A549 (cell line): Measurements from ENCODE around the gene MYLK4. TPM values are rescaled to one million over a fixed set of nuclear protein-coding genes. Genes with fewer than 3 reads are reported as not detected.

ENCODE experiments used
- ATAC-seq, 2 experiments: fragments of 200-7000 bp in 1 of 2; fragments of >200 bp in 1 of 2; cut with Nextera tagmentation in 1 of 2; cut with Tn5 transposase in 1 of 2; 3 replicates each; pipeline versions ENCODE4 v1.8.0 to v1.9.1; 2018 to 2020; ENCODE audit warnings: mild to moderate bottlenecking in 1 of 2, moderate library complexity in 1 of 2
- CTCF ChIA-PET: fragments of 300-600 bp; sonication (Branson Sonifier 250); formaldehyde crosslinking; extraction: SDS; loops from one replicate; lab custom pipeline; 2021; ENCODE audit warnings: antibody characterized with exemption, inconsistent platforms; lab: Yijun Ruan, JAX
- POLR2A ChIA-PET: fragments of 350-600 bp; formaldehyde crosslinking; extraction: SDS; loops from one replicate; lab custom pipeline; 2021; ENCODE audit warnings: antibody characterized with exemption, inconsistent platforms; lab: Yijun Ruan, JAX
- DNase-seq, 2 experiments: peaks; one replicate each; pipeline versions ENCODE4 v3.0.0 to v3.0.0-alpha.2; 2011 to 2016; ENCODE audit warnings: low read depth in 1 of 2, low spot score in 1 of 2
- FAIRE-seq: peaks from 2 replicates; lab custom pipeline; 2011; peaks lifted over from hg19 to GRCh38; lab: Jason Lieb, UNC
- H3K27ac ChIP-seq, 2 experiments: fragments of >200 bp; sonication (Bioruptor Twin); formaldehyde crosslinking; 3 replicates each; pipeline ENCODE4 v1.5.1; 2016 to 2017
- H3K4me1 ChIP-seq: fragments of >200 bp; sonication (Bioruptor Twin); formaldehyde crosslinking; 3 replicates; pipeline ENCODE4 v1.6.1; 2016
- H3K4me2 ChIP-seq: fragments of >200 bp; sonication (Bioruptor Twin); formaldehyde crosslinking; 3 replicates; pipeline ENCODE4 v1.6.1; 2016
- H3K4me3 ChIP-seq: fragments of >200 bp; sonication (Bioruptor Twin); formaldehyde crosslinking; 3 replicates; pipeline ENCODE4 v1.5.1; 2016
- H3K9me3 ChIP-seq: fragments of >200 bp; sonication (Bioruptor Twin); formaldehyde crosslinking; 3 replicates; pipeline ENCODE4 v1.6.1; 2016
- BCL3 ChIP-seq: fragments of >200 bp; sonication (Bioruptor Twin); formaldehyde crosslinking; IDR thresholded peaks from 3 replicates; pipeline ENCODE4 v1.6.1; 2016
- BHLHE40 ChIP-seq: IDR thresholded peaks from 2 replicates; pipeline ENCODE4 v1.6.1; 2012; ENCODE audit warnings: low read depth, low read length, inconsistent platforms
- CEBPB ChIP-seq, 2 experiments: fragments of >200 bp in 1 of 2; sonication (Bioruptor Twin) in 1 of 2; formaldehyde crosslinking in 1 of 2; IDR thresholded peaks; 2 replicates each; pipeline ENCODE4 v1.6.1; 2012 to 2016
- EHF ChIP-seq: fragments of 250-450 bp; sonication (Bioruptor Pico); IDR thresholded peaks from 2 replicates; pipeline ENCODE4 v1.5.0; 2020; ENCODE audit warnings: mild to moderate bottlenecking
- EHMT2 ChIP-seq: fragments of 200-600 bp; sonication (generic); IDR thresholded peaks from 2 replicates; pipeline ENCODE4 v1.6.1; 2016; ENCODE audit warnings: antibody characterized with exemption, low read depth, mild to moderate bottlenecking, moderate library complexity
- ELK1 ChIP-seq: fragments of 150-350 bp; IDR thresholded peaks from 2 replicates; pipeline ENCODE4 v1.6.1; 2014; ENCODE audit warnings: low read depth, mild to moderate bottlenecking, low read length
- EP300 ChIP-seq, 2 experiments: fragments of >200 bp; sonication (Bioruptor Twin); formaldehyde crosslinking; IDR thresholded peaks; 2 replicates in 1 of 2; 3 replicates in 1 of 2; pipeline ENCODE4 v1.6.1; 2016 to 2017
- FOSL2 ChIP-seq, 2 experiments: fragments of 450-650 bp in 1 of 2; fragments of >200 bp in 1 of 2; sonication (Bioruptor Twin) in 1 of 2; formaldehyde crosslinking; IDR thresholded peaks; 2 replicates each; pipeline versions ENCODE4 v1.5.0 to v1.6.1; 2016 to 2020; ENCODE audit warnings: mild to moderate bottlenecking in 1 of 2, moderate library complexity in 1 of 2
- FOXS1 ChIP-seq: fragments of 250-450 bp; sonication (Bioruptor Pico); IDR thresholded peaks from 2 replicates; pipeline ENCODE4 v1.5.0; 2020; ENCODE audit warnings: mild to moderate bottlenecking, moderate library complexity
- HDAC2 ChIP-seq: fragments of 200-600 bp; sonication (generic); IDR thresholded peaks from 2 replicates; pipeline ENCODE4 v1.6.1; 2016
- HEYL ChIP-seq: fragments of 250-450 bp; sonication (Bioruptor Pico); IDR thresholded peaks from 2 replicates; pipeline ENCODE4 v1.8.0; 2021; ENCODE audit warnings: mild to moderate bottlenecking, moderate library complexity
- HOXB5 ChIP-seq: fragments of 250-450 bp; sonication (Bioruptor Pico); IDR thresholded peaks from 2 replicates; pipeline ENCODE4 v1.5.0; 2020; ENCODE audit warnings: mild to moderate bottlenecking, moderate library complexity
- JUN ChIP-seq, 2 experiments: fragments of >200 bp; sonication (Bioruptor Twin); formaldehyde crosslinking; IDR thresholded peaks; 2 replicates in 1 of 2; 3 replicates in 1 of 2; pipeline ENCODE4 v1.6.1; 2016 to 2017
- JUNB ChIP-seq: fragments of >200 bp; sonication (Bioruptor Twin); formaldehyde crosslinking; IDR thresholded peaks from 2 replicates; pipeline ENCODE4 v1.6.1; 2016
- MAZ ChIP-seq: fragments of 150-350 bp; IDR thresholded peaks from 2 replicates; pipeline ENCODE4 v1.6.1; 2014; ENCODE audit warnings: antibody characterized with exemption, low read depth, low read length, borderline replicate concordance
- NPAS2 ChIP-seq: fragments of 250-450 bp; sonication (Bioruptor Pico); IDR thresholded peaks from 2 replicates; pipeline ENCODE4 v1.8.0; 2022; ENCODE audit warnings: mild to moderate bottlenecking, moderate library complexity, borderline replicate concordance
- NR3C1 ChIP-seq: fragments of >200 bp; sonication (Bioruptor Twin); formaldehyde crosslinking; IDR thresholded peaks from 3 replicates; pipeline ENCODE4 v1.6.1; 2017
- PHF8 ChIP-seq: fragments of 200-600 bp; sonication (generic); IDR thresholded peaks from 2 replicates; pipeline ENCODE4 v1.6.1; 2016; ENCODE audit warnings: low read depth, mild to moderate bottlenecking, antibody characterized with exemption, moderate library complexity, borderline replicate concordance
- POLR2AphosphoS2 ChIP-seq: conservative IDR thresholded peaks from 2 replicates; pipeline ENCODE4 v1.6.1; 2012; ENCODE audit warnings: low read length, improper control_type of control experiment, inconsistent platforms
- RARB ChIP-seq: fragments of 250-450 bp; sonication (Bioruptor Pico); IDR thresholded peaks from 2 replicates; pipeline ENCODE4 v1.8.0; 2021; ENCODE audit warnings: mild to moderate bottlenecking, moderate library complexity
- TFCP2L1 ChIP-seq: fragments of 250-450 bp; sonication (Bioruptor Pico); IDR thresholded peaks from 2 replicates; pipeline ENCODE4 v1.5.0; 2021; ENCODE audit warnings: mild to moderate bottlenecking
- ZC3H11A ChIP-seq: fragments of 450-650 bp; IDR thresholded peaks from 2 replicates; pipeline ENCODE4 v1.6.1; 2014; ENCODE audit warnings: antibody characterized with exemption, mild to moderate bottlenecking
- ZFP36 ChIP-seq: fragments of 450-650 bp; IDR thresholded peaks from 2 replicates; pipeline ENCODE4 v1.6.1; 2014; ENCODE audit warnings: borderline replicate concordance; ENCODE audit not compliant: partially characterized antibody
- WGBS: methylation state at CpG from one replicate; pipeline ENCODE4 v1.1.6; 2017; ENCODE audit errors: missing lambda C conversion rate; 5-methylcytosine and 5-hydroxymethylcytosine counted together
- polyA plus RNA-seq, 4 experiments: library from polyadenylated mRNA; depleted of rRNA in 3 of 4; stranded (reverse); fragments of >200 nt; fragmentation: RNase III in 1 of 4; extraction: RNeasy Plus Mini Kit Qiagen cat#74134 plus additional on column Dnase treatment in 1 of 4; gene quantifications; 2 replicates in 3 of 4; 3 replicates in 1 of 4; pipeline ENCODE4 v1.2.3, GENCODE V29; 2011 to 2017
- TF ChIP-seq, protein P1 (sequence below): IDR thresholded peaks from 2 replicates; pipeline ENCODE4 v1.6.1; 2012

The MYLK4 gene
- polyA plus RNA-seq, 2 of the 4 experiments (the other 2 are of a cell fraction): 0.14 to 0.21 TPM

GRCh38 chr6:2758980-2759379 lies 8.3 kb upstream of the MYLK4 start:
- WGBS: 34% methylated on average over 3 of the region's 3 CpGs
- no peak for DNase-seq
- ChIA-PET CTCF (interaction anchor here (3.1 kb wide), 1 partner anchor 10 kb away, joined by 28 read pairs; the partner anchor contains the start of gene MYLK4), POLR2A (no interaction called here)
- H3K4me1 ChIP-seq: peaks cover 6% of the 10 kb centered on the region; the same call in 1 of the 3 replicates
- no peak overlapping the region for H3K4me2 ChIP-seq
- TF ChIP-seq FOXS1 (CRISPR knock-in tag) (no peak), CEBPB (IDR thresholded peaks at IDR 0.05) (no peak), EHMT2 (no peak), BHLHE40 (no peak), POLR2AphosphoS2 (no peak)
- TF ChIP-seq, protein P1, sequence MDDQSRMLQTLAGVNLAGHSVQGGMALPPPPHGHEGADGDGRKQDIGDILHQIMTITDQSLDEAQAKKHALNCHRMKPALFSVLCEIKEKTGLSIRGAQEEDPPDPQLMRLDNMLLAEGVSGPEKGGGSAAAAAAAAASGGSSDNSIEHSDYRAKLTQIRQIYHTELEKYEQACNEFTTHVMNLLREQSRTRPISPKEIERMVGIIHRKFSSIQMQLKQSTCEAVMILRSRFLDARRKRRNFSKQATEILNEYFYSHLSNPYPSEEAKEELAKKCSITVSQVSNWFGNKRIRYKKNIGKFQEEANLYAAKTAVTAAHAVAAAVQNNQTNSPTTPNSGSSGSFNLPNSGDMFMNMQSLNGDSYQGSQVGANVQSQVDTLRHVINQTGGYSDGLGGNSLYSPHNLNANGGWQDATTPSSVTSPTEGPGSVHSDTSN: no peak
- ATAC-seq: no peak
- H3K9me3 ChIP-seq: no peaks in the 10 kb centered on the region
- no peak overlapping the region for H3K27ac ChIP-seq
- no peak overlapping the region for H3K4me3 ChIP-seq
- no peak for FAIRE-seq

DNA sequence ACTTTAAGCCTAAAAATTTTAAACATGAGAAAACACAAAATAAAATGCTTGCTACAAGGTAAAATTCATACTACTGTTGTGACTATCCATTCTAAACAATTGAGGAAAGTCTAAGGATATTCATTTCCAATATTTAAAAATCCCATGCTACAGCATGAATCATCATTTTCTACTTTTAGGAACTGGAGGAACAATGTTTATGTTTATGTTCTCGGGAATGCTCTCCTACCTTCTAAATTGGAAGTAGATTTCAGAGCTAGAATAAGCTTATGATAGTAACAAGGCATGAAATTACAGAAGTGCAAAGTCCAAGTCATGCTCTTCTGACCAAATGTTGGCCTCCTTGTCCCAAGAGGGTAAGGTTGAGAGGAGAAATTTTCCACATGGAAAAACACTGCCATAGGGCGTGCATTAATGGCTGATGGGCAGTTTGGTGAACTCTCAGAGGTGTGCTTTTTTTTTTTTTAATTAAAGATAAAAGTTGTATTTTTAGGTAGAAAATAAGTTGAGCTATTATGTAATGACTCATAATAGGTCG lies 6.0 kb upstream of the MYLK4 start:
- Histone ChIP-seq H3K4me3 (no peak overlapping the region), H3K4me2 (peak overlapping the region; percentile 42; the same call in 2 of the 3 replicates), H3K4me1 (peaks cover 6% of the 10 kb centered on the region; the same call in 1 of the 3 replicates), H3K9me3 (no peaks in the 10 kb centered on the region), H3K27ac (no peak overlapping the region)
- TF ChIP-seq NR3C1 (no peak), RARB (CRISPR knock-in tag) (no peak), HDAC2 (no peak), HEYL (CRISPR knock-in tag) (no peak), NPAS2 (no peak), HOXB5 (CRISPR knock-in tag) (no peak), FOSL2 (IDR thresholded peaks at IDR 0.05) (no peak), FOSL2 (CRISPR knock-in tag; IDR thresholded peaks at IDR 0.05) (no peak), JUN (IDR thresholded peaks at IDR 0.05) (no peak), EP300 (IDR thresholded peaks at IDR 0.05) (no peak), MAZ (no peak), ZC3H11A (no peak), TFCP2L1 (CRISPR knock-in tag) (no peak), ELK1 (no peak), ZFP36 (no peak), EHF (CRISPR knock-in tag) (no peak), JUNB (no peak), BCL3 (no peak), PHF8 (no peak), FOXS1 (CRISPR knock-in tag) (no peak)
- TF ChIP-seq, protein P1: no peak
- POLR2A ChIA-PET: no interaction called here
- DNase-seq: no peak
- no peak for ATAC-seq
- 79% methylated on average over 3 of the region's 3 CpGs for WGBS
- FAIRE-seq: no peak
- CTCF ChIA-PET: interaction anchor here (0.8 to 1.7 kb wide), 4 partner anchors 19 to 1161 kb away, joined by 4 to 8 read pairs (median 4); no protein-coding TSS in a partner anchor
